Measurements from ENCODE around the gene LARP7.

- no peak for TF ChIP-seq USF1 (IDR thresholded peaks at IDR 0.05)
- TF ChIP-seq EP300 (IDR thresholded peaks at IDR 0.05; ENCODE audit: borderline replicate concordance), result no peak
- TF ChIP-seq YY1 (IDR thresholded peaks at IDR 0.05; ENCODE audit: low read depth), result no peak
- TF ChIP-seq REST (IDR thresholded peaks at IDR 0.05; ENCODE audit: low read depth), result no peak
- no peak for TF ChIP-seq TCF12 (IDR thresholded peaks at IDR 0.05; ENCODE audit: low read depth)
- TF ChIP-seq FOXM1 (IDR thresholded peaks at IDR 0.05; ENCODE audit: borderline replicate concordance, low read depth), result no peak
- TF ChIP-seq MAX (IDR thresholded peaks at IDR 0.05), result no peak
- TF ChIP-seq EGR1 (IDR thresholded peaks at IDR 0.05), result no peak
- no peak for TF ChIP-seq CEBPB (IDR thresholded peaks at IDR 0.05)
Observed at GRCh38 chr4:112693507-112693906, 56.6 kb downstream of the LARP7 start.
